WTC11 (cell line): ENCODE results near the gene ATP6V0B. TPM values are rescaled to one million over a fixed set of nuclear protein-coding genes. Genes with fewer than 3 reads are reported as not detected.

Experiments used
- ATAC-seq: fragments of 200-7000 bp; cut with Tn5 transposase; 2 replicates; pipeline ENCODE4 v1.10.0; 2021; ENCODE audit warnings: mild to moderate bottlenecking, moderate library complexity
- CTCF ChIA-PET: fragments of 300-600 bp; sonication (Branson Sonifier 250); formaldehyde crosslinking; loops from one replicate; lab custom pipeline; 2021; ENCODE audit warnings: antibody characterized with exemption; lab: Charles Lee
- POLR2A ChIA-PET: fragments of 350-600 bp; sonication (Branson Sonifier 250); formaldehyde crosslinking; loops from one replicate; lab custom pipeline; 2021; ENCODE audit warnings: antibody characterized with exemption; lab: Charles Lee
- DNase-seq: peaks from one replicate; pipeline ENCODE4 v3.0.0; 2021; ENCODE audit warnings: low spot score
- H3K27ac Mint-ChIP-seq: 2 replicates; pipeline ENCODE4 v1.8.0; 2021; ENCODE audit warnings: mixed read lengths
- H3K27me3 Mint-ChIP-seq: 2 replicates; pipeline ENCODE4 v1.8.0; 2021; ENCODE audit warnings: low read depth, mild to moderate bottlenecking, moderate library complexity, mixed read lengths
- H3K36me3 Mint-ChIP-seq: 2 replicates; pipeline ENCODE4 v1.8.0; 2021; ENCODE audit warnings: mixed read lengths
- H3K4me1 Mint-ChIP-seq: 2 replicates; pipeline ENCODE4 v1.8.0; 2022; ENCODE audit warnings: mixed read lengths
- H3K4me3 Mint-ChIP-seq: 2 replicates; pipeline ENCODE4 v1.8.0; 2021; ENCODE audit warnings: mild to moderate bottlenecking, moderate library complexity, mixed read lengths
- H3K9me3 Mint-ChIP-seq: 2 replicates; pipeline ENCODE4 v1.8.0; 2021; ENCODE audit warnings: mixed read lengths
- ATF2 ChIP-seq: sonication (generic); formaldehyde crosslinking; IDR thresholded peaks from 2 replicates; pipeline ENCODE4 v1.8.1; 2022; ENCODE audit warnings: low read depth, missing genetic modification reagents, borderline replicate concordance
- ATF3 ChIP-seq: sonication (generic); formaldehyde crosslinking; conservative IDR thresholded peaks from 2 replicates; pipeline ENCODE4 v1.8.1; 2022; ENCODE audit warnings: mild to moderate bottlenecking, missing genetic modification reagents
- E2F4 ChIP-seq: sonication (generic); formaldehyde crosslinking; IDR thresholded peaks from 2 replicates; pipeline ENCODE4 v1.8.1; 2022; ENCODE audit warnings: low read depth, mild to moderate bottlenecking, moderate library complexity, missing genetic modification reagents, borderline replicate concordance
- ESRRA ChIP-seq: sonication (generic); formaldehyde crosslinking; IDR thresholded peaks from 2 replicates; pipeline ENCODE4 v1.8.1; 2022; ENCODE audit warnings: mild to moderate bottlenecking, missing genetic modification reagents, borderline replicate concordance
- FOXP1 ChIP-seq: sonication (generic); formaldehyde crosslinking; IDR thresholded peaks from 2 replicates; pipeline ENCODE4 v1.8.0; 2022; ENCODE audit warnings: missing genetic modification reagents, mild to moderate bottlenecking, moderate library complexity, borderline replicate concordance
- GABPB1 ChIP-seq: sonication (generic); formaldehyde crosslinking; IDR thresholded peaks from 2 replicates; pipeline ENCODE4 v1.8.1; 2023; ENCODE audit warnings: mild to moderate bottlenecking, missing genetic modification reagents
- HMGA2 ChIP-seq: fragments of 250-450 bp; sonication (Bioruptor Pico); IDR thresholded peaks from 2 replicates; pipeline ENCODE4 v1.4.0; 2021; ENCODE audit warnings: mild to moderate bottlenecking, moderate library complexity
- JAZF1 ChIP-seq: fragments of 250-450 bp; sonication (Bioruptor Pico); IDR thresholded peaks from 2 replicates; pipeline ENCODE4 v1.9.0; 2021; ENCODE audit warnings: moderate library complexity, mild to moderate bottlenecking, inconsistent platforms
- KAT7 ChIP-seq: sonication (generic); formaldehyde crosslinking; IDR thresholded peaks from 2 replicates; pipeline ENCODE4 v1.8.1; 2023; ENCODE audit warnings: missing genetic modification reagents, mild to moderate bottlenecking, borderline replicate concordance
- NR1H2 ChIP-seq: sonication (generic); formaldehyde crosslinking; IDR thresholded peaks from 2 replicates; pipeline ENCODE4 v1.9.0; 2021; ENCODE audit warnings: mild to moderate bottlenecking, moderate library complexity, missing genetic modification reagents
- NR2C2 ChIP-seq: sonication (generic); formaldehyde crosslinking; IDR thresholded peaks from 2 replicates; pipeline ENCODE4 v1.8.0; 2022; ENCODE audit warnings: mild to moderate bottlenecking, missing genetic modification reagents
- NR3C1 ChIP-seq: sonication (generic); formaldehyde crosslinking; conservative IDR thresholded peaks from 2 replicates; pipeline ENCODE4 v1.8.1; 2023; ENCODE audit warnings: low read depth, mild to moderate bottlenecking, missing genetic modification reagents
- PREB ChIP-seq: sonication (generic); formaldehyde crosslinking; IDR thresholded peaks from 2 replicates; pipeline ENCODE4 v1.8.1; 2022; ENCODE audit warnings: mild to moderate bottlenecking, missing genetic modification reagents, moderate library complexity, borderline replicate concordance
- PRRX2 ChIP-seq: fragments of 250-450 bp; sonication (Bioruptor Pico); IDR thresholded peaks from 2 replicates; pipeline ENCODE4 v1.8.0; 2021; ENCODE audit warnings: mild to moderate bottlenecking
- RORB ChIP-seq: fragments of 250-450 bp; sonication (Bioruptor Pico); IDR thresholded peaks from 2 replicates; pipeline ENCODE4 v1.9.0; 2021; ENCODE audit warnings: mild to moderate bottlenecking
- SMAD3 ChIP-seq: sonication (generic); formaldehyde crosslinking; IDR thresholded peaks from 2 replicates; pipeline ENCODE4 v1.8.0; 2022; ENCODE audit warnings: missing genetic modification reagents, mild to moderate bottlenecking, borderline replicate concordance
- USF1 ChIP-seq: sonication (generic); formaldehyde crosslinking; IDR thresholded peaks from 2 replicates; pipeline ENCODE4 v1.8.0; 2022; ENCODE audit warnings: mild to moderate bottlenecking, missing genetic modification reagents
- ZNF219 ChIP-seq: sonication (generic); formaldehyde crosslinking; IDR thresholded peaks from 2 replicates; pipeline ENCODE4 v1.8.0; 2023; ENCODE audit warnings: missing genetic modification reagents, mild to moderate bottlenecking, borderline replicate concordance
- ZNF232 ChIP-seq: sonication (generic); formaldehyde crosslinking; IDR thresholded peaks from 2 replicates; pipeline ENCODE4 v1.8.0; 2022; ENCODE audit warnings: mild to moderate bottlenecking, missing genetic modification reagents
- ZNF317 ChIP-seq: sonication (generic); formaldehyde crosslinking; IDR thresholded peaks from 2 replicates; pipeline ENCODE4 v1.8.1; 2023; ENCODE audit warnings: low read depth, mild to moderate bottlenecking, moderate library complexity, missing genetic modification reagents, borderline replicate concordance
- ZNF423 ChIP-seq: fragments of 250-450 bp; sonication (Bioruptor Pico); IDR thresholded peaks from 2 replicates; pipeline ENCODE4 v2.1.2; 2022; ENCODE audit warnings: mild to moderate bottlenecking, moderate library complexity
- ZSCAN18 ChIP-seq: fragments of 250-450 bp; sonication (Bioruptor Pico); IDR thresholded peaks from 2 replicates; pipeline ENCODE4 v2.1.2; 2022; ENCODE audit warnings: mild to moderate bottlenecking, moderate library complexity
- total RNA-seq: library from RNA; stranded (reverse); gene quantifications from 3 replicates; pipeline ENCODE4 v1.2.3, GENCODE V29; 2021
- TF ChIP-seq, protein P1 (sequence below): sonication (generic); formaldehyde crosslinking; IDR thresholded peaks from 2 replicates; pipeline ENCODE4 v1.8.0; 2022; ENCODE audit warnings: mild to moderate bottlenecking, missing genetic modification reagents
- TF ChIP-seq, protein P2 (sequence below): sonication (generic); formaldehyde crosslinking; IDR thresholded peaks from 2 replicates; pipeline ENCODE4 v1.8.1; 2023; ENCODE audit warnings: mild to moderate bottlenecking, missing genetic modification reagents, moderate library complexity
- TF ChIP-seq, protein P3 (sequence below): fragments of 250-450 bp; sonication (Bioruptor Pico); IDR thresholded peaks from 2 replicates; pipeline ENCODE4 v1.9.0; 2021; ENCODE audit warnings: mild to moderate bottlenecking

ATP6V0B gene
- total RNA-seq, 1 experiment from 2014 or later, result 110 TPM

DNA sequence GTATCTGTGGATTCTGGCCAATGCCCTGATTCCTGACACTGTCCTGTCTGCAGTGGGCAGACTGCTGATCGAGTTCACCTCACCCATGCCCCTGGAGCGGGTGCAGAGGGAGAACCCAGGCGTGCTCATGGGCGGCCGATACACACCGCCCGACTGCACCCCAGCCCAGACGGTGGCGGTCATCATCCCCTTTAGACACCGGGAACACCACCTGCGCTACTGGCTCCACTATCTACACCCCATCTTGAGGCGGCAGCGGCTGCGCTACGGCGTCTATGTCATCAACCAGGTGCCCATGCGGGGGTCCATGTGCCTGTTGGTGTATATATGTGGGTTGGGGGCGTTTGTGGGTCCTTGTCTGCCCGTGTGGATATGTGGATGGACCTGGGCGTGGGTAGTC, 6.9 kb downstream of the ATP6V0B start (continued):
- TF ChIP-seq ZNF219 (CRISPR knock-in tag) (no peak), ATF3 (CRISPR knock-in tag) (no peak), PRRX2 (CRISPR knock-in tag) (no peak), SMAD3 (no peak), FOXP1 (CRISPR knock-in tag) (no peak), GABPB1 (CRISPR knock-in tag) (no peak), ZNF232 (no peak)

- CTCF ChIA-PET, result no interaction called here
- DNase-seq (no peak), ATAC-seq (no peak)
- peaks cover 20% of the 10 kb centered on the region for H3K4me1 Mint-ChIP-seq
- H3K27me3 Mint-ChIP-seq, result no peaks in the 10 kb centered on the region; the same call in 1 of the 2 replicates
- no peak overlapping the region for H3K27ac Mint-ChIP-seq
- no peak overlapping the region for H3K4me3 Mint-ChIP-seq
- TF ChIP-seq PREB (CRISPR knock-in tag) (no peak), NR2C2 (no peak), E2F4 (CRISPR knock-in tag) (no peak), ESRRA (CRISPR knock-in tag) (no peak), ZNF317 (CRISPR knock-in tag) (no peak), RORB (CRISPR knock-in tag) (no peak), HMGA2 (no peak), ZNF423 (CRISPR knock-in tag) (no peak), NR1H2 (CRISPR knock-in tag) (no peak), KAT7 (CRISPR knock-in tag) (no peak), NR3C1 (CRISPR knock-in tag) (no peak)
- TF ChIP-seq, protein P1, sequence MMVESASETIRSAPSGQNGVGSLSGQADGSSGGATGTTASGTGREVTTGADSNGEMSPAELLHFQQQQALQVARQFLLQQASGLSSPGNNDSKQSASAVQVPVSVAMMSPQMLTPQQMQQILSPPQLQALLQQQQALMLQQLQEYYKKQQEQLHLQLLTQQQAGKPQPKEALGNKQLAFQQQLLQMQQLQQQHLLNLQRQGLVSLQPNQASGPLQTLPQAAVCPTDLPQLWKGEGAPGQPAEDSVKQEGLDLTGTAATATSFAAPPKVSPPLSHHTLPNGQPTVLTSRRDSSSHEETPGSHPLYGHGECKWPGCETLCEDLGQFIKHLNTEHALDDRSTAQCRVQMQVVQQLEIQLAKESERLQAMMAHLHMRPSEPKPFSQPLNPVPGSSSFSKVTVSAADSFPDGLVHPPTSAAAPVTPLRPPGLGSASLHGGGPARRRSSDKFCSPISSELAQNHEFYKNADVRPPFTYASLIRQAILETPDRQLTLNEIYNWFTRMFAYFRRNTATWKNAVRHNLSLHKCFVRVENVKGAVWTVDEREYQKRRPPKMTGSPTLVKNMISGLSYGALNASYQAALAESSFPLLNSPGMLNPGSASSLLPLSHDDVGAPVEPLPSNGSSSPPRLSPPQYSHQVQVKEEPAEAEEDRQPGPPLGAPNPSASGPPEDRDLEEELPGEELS (CRISPR knock-in tag), result no peak
- TF ChIP-seq, protein P2, sequence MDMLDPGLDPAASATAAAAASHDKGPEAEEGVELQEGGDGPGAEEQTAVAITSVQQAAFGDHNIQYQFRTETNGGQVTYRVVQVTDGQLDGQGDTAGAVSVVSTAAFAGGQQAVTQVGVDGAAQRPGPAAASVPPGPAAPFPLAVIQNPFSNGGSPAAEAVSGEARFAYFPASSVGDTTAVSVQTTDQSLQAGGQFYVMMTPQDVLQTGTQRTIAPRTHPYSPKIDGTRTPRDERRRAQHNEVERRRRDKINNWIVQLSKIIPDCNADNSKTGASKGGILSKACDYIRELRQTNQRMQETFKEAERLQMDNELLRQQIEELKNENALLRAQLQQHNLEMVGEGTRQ (CRISPR knock-in tag), result no peak
- no peaks in the 10 kb centered on the region for H3K9me3 Mint-ChIP-seq
- peaks cover 18% of the 10 kb centered on the region for H3K36me3 Mint-ChIP-seq
- POLR2A ChIA-PET, result no interaction called here
These were observed 7.5 kb downstream of the ATP6V0B start for GRCh38 chr1:43982241-43982640.

GRCh38 chr1:43982808-43983207, 8.0 kb downstream of the ATP6V0B start:
- CTCF ChIA-PET, result no interaction called here
- H3K9me3 Mint-ChIP-seq, result no peaks in the 10 kb centered on the region
- H3K27me3 Mint-ChIP-seq, result peaks cover 2% of the 10 kb centered on the region
- H3K4me1 Mint-ChIP-seq, result peaks cover 16% of the 10 kb centered on the region
- no peak overlapping the region for H3K4me3 Mint-ChIP-seq
- POLR2A ChIA-PET, result no interaction called here
- no peak overlapping the region for H3K27ac Mint-ChIP-seq
- no peak for DNase-seq
- peaks cover 13% of the 10 kb centered on the region; the same call in 1 of the 2 replicates for H3K36me3 Mint-ChIP-seq
- no peak for ATAC-seq
- TF ChIP-seq, protein P3, sequence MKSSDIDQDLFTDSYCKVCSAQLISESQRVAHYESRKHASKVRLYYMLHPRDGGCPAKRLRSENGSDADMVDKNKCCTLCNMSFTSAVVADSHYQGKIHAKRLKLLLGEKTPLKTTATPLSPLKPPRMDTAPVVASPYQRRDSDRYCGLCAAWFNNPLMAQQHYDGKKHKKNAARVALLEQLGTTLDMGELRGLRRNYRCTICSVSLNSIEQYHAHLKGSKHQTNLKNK (CRISPR knock-in tag), result no peak
- TF ChIP-seq ZSCAN18, result no peak
- TF ChIP-seq ATF2, result no peak
- TF ChIP-seq JAZF1, result no peak
- no peak for TF ChIP-seq USF1 (CRISPR knock-in tag)
- no peak for TF ChIP-seq ZNF423 (CRISPR knock-in tag)
